Bronchial epithelial cell (primary cell): Measurements from ENCODE around the gene PTPRN2. TPM values are rescaled to one million over a fixed set of nuclear protein-coding genes. Genes with fewer than 3 reads are reported as not detected.

Experiments
- DNase-seq: peaks from one replicate; pipeline ENCODE4 v3.0.0-alpha.2; 2010; ENCODE audit warnings: low read depth
- FAIRE-seq: peaks from 2 replicates; lab custom pipeline; 2011; peaks lifted over from hg19 to GRCh38; lab: Jason Lieb, UNC
- H3K27me3 ChIP-seq: 2 replicates; pipeline ENCODE4 v1.5.1; 2011; ENCODE audit warnings: low read length; ENCODE audit not compliant: control insufficient read depth, insufficient read depth
- H3K36me3 ChIP-seq: 2 replicates; pipeline ENCODE4 v1.5.1; 2011; ENCODE audit warnings: low read length; ENCODE audit not compliant: control insufficient read depth, insufficient read depth
- H3K4me3 ChIP-seq: 2 replicates; pipeline ENCODE4 v1.5.1; 2011; ENCODE audit warnings: mild to moderate bottlenecking, low read depth, low read length, control low read depth
- total RNA-seq: library from RNA; depleted of rRNA; stranded (reverse); fragments of >200 nt; gene quantifications from 2 replicates; pipeline ENCODE4 v1.2.1, GENCODE V29; 2014
- TF ChIP-seq, protein P1 (sequence below): IDR thresholded peaks from 2 replicates; pipeline ENCODE4 v1.5.1; 2011; ENCODE audit warnings: mild to moderate bottlenecking, moderate library complexity, low read length, control low read depth, inconsistent platforms; ENCODE audit not compliant: insufficient read depth, severe bottlenecking

Gene PTPRN2
- total RNA-seq, 1 donor from 2014 or later = 1.1 TPM

- Histone ChIP-seq H3K4me3 (no peak overlapping the region), H3K27me3 (no peaks in the 10 kb centered on the region), H3K36me3 (no peaks in the 10 kb centered on the region)
- DNase-seq (no peak), FAIRE-seq (no peak)
- TF ChIP-seq, protein P1, sequence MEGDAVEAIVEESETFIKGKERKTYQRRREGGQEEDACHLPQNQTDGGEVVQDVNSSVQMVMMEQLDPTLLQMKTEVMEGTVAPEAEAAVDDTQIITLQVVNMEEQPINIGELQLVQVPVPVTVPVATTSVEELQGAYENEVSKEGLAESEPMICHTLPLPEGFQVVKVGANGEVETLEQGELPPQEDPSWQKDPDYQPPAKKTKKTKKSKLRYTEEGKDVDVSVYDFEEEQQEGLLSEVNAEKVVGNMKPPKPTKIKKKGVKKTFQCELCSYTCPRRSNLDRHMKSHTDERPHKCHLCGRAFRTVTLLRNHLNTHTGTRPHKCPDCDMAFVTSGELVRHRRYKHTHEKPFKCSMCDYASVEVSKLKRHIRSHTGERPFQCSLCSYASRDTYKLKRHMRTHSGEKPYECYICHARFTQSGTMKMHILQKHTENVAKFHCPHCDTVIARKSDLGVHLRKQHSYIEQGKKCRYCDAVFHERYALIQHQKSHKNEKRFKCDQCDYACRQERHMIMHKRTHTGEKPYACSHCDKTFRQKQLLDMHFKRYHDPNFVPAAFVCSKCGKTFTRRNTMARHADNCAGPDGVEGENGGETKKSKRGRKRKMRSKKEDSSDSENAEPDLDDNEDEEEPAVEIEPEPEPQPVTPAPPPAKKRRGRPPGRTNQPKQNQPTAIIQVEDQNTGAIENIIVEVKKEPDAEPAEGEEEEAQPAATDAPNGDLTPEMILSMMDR = no peak
Measured at GRCh38 chr7:157635148-157635500, 952.5 kb downstream of the PTPRN2 start.

DNA sequence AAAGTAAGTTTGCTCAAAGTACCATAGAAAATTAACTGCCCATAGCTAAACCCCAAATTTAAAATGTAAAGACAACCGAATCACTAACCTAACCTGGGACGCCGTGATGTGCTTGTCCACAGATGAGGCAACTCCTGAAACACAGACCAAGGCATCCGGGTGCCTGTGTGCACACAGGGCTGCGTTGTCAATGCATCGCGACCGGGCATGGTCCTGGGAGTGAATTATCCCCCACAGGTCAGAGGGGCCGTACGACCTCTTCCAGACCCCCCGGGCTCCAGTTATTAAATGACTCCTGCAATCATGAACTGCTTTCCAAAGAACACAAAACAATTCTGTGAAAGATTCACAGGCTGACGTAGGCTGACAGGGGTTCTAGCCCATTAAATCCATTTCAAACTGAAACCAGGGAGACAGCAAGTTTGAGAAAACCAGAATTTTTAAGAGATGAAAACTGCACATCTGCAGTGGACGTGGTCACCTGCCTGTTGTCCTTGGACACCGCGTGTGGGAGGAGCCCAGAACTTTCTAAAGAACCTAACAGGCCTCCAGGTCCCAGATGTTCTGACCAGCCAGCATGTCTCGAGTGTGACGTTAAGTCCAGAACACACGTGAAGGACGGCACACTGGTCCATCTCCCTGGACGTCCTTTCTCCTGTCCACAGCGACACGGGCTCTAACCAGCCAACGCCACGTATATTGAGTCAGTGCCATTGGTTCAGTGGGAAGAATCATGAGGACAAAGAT, 953.0 kb downstream of the PTPRN2 start:
- TF ChIP-seq, protein P1 = no peak
- DNase-seq (no peak), FAIRE-seq (no peak)
- H3K27me3 ChIP-seq = no peaks in the 10 kb centered on the region
- no peaks in the 10 kb centered on the region for H3K36me3 ChIP-seq
- no peak overlapping the region for H3K4me3 ChIP-seq

DNA sequence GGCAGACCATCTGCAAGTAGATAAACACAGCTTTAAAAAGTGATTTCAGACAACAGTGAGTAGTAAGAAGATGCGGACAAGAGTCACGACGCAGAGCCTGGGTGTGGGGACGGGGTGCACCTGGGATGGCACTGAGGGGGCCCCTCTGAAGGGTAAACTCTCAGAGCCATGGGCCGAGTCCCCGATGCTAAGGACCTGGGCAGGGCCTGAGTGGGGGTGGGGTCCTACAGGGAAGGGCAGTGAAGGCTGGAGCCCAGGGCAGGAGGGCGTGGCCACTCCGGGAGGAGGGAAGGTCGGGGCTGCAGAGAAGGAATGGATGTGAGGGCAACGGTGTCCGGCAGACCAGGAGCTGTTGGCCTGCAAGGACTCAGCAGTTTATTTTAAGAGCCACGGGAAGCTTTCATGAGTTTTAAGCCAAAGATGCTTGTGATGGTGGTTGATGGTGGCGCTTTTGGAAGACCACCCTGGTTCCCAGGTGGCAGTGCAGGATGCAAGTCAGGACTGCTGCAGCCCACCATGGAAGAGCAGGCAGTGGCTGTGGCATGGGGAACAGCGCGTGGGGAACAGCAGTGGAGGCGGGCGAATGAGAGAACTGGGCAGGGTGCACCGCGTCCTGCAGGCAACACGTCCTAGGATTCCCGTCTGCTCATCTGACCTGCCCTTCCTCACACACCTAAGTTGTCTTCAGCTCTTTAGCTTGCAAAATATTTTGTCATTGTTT, 954.0 kb downstream of the PTPRN2 start:
- Histone ChIP-seq H3K4me3 (no peak overlapping the region), H3K27me3 (no peaks in the 10 kb centered on the region), H3K36me3 (no peaks in the 10 kb centered on the region)
- TF ChIP-seq, protein P1 = no peak
- DNase-seq (no peak), FAIRE-seq (no peak)

DNA sequence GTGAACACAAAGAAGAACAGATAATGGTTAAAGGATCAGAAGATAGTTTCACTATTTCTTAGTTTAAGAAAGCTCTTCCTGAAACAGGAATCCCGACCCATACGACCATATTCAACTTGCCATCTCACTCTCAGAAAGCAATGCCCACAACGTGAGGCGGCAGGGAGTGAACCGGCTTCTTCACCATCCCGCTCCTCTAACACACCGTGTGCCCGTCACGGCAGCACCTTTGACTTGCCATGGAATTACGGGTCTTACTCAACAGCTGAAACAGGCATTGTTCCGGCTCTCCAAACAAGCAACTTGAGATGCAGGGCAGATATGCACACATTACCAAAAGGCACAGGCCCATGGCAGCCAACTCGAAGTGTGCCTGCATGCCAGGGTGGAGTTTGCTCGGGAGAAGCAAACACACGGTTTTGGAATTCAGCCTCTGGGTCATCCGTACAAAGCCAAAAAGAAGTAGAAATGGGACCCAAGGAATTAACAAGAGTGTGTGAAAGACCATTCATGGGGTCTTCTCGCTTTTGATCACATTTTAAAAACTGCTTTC, 957.2 kb downstream of the PTPRN2 start:
- DNase-seq (no peak), FAIRE-seq (no peak)
- TF ChIP-seq, protein P1 = no peak
- Histone ChIP-seq H3K36me3 (no peaks in the 10 kb centered on the region), H3K4me3 (no peak overlapping the region), H3K27me3 (no peaks in the 10 kb centered on the region)

DNA sequence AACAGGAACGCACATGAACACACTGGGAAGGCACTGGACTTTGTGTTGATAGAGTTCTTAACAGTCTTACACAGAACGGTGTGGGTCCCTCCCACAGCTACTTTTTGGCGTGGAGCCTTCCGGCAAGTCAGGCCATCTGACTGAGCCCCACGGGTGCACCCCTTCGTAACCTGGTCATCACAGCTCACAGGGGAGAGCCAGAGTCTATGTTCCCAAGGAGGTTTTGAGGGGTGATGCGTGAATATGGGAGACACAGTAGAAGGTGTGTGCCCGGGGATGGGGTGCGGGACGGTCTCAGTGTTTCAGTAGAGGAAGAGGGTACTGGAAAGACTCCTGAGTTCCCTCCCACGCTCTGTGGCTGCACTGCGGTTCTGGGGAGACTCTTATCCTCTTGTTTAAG, 959.2 kb downstream of the PTPRN2 start:
- H3K27me3 ChIP-seq = no peaks in the 10 kb centered on the region
- no peak for FAIRE-seq
- no peak for DNase-seq
- TF ChIP-seq, protein P1 = no peak
- H3K36me3 ChIP-seq = no peaks in the 10 kb centered on the region
- H3K4me3 ChIP-seq = no peak overlapping the region
